A673 (cell line): ENCODE results near the gene CTF1.

Experiments used
- EZH2 ChIP-seq: fragments of 200-600 bp; sonication (generic); IDR thresholded peaks from 2 replicates; pipeline ENCODE4 v1.6.1; 2017; ENCODE audit warnings: borderline replicate concordance, low read depth, mild to moderate bottlenecking, mixed read lengths, antibody characterized with exemption, low read length; ENCODE audit not compliant: poor library complexity, severe bottlenecking
- TF ChIP-seq, protein P1 (sequence below): fragments of 300-800, 200-600 bp; sonication (generic); conservative IDR thresholded peaks from 2 replicates; pipeline ENCODE4 v1.5.1; 2017; ENCODE audit warnings: low read depth, mild to moderate bottlenecking, antibody characterized with exemption, low read length, moderate library complexity, mixed read lengths

DNA sequence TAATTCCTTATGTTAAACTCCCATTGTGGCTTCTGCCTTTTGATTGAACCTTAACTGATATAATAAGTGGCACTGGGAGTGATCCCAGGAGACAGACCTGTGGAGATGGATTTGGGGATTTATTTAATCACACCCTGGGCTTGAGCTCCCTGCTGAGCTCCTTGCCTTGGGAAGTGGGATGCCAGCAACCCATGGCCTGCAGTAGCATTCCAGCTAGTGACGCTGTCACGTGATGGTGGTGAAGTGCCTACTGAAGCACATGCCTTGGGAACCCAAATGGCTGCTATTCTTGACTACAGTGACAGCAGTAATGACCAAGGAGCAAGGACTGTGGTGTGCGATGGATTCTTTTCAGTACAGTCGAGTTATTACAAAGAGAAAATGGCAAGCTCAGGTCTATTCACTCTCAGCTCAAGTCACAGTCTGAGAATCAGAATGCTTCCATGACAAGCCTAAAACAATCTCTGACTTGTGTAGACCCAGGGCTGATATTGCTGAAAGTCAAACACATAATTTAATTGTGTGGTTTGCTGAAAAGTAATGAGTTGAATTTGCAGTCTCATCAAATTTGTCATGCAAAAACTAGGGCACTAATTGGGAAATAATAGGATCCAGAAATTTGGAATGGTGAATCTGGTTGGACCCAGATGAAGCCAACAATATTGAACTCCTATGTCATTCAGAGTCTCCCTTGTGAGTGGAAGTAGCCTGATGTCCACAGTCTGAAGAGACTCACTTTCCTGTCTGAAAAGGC, 49.6 kb upstream of the CTF1 start:
- TF ChIP-seq, protein P1, sequence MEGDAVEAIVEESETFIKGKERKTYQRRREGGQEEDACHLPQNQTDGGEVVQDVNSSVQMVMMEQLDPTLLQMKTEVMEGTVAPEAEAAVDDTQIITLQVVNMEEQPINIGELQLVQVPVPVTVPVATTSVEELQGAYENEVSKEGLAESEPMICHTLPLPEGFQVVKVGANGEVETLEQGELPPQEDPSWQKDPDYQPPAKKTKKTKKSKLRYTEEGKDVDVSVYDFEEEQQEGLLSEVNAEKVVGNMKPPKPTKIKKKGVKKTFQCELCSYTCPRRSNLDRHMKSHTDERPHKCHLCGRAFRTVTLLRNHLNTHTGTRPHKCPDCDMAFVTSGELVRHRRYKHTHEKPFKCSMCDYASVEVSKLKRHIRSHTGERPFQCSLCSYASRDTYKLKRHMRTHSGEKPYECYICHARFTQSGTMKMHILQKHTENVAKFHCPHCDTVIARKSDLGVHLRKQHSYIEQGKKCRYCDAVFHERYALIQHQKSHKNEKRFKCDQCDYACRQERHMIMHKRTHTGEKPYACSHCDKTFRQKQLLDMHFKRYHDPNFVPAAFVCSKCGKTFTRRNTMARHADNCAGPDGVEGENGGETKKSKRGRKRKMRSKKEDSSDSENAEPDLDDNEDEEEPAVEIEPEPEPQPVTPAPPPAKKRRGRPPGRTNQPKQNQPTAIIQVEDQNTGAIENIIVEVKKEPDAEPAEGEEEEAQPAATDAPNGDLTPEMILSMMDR, result no peak
- no peak for TF ChIP-seq EZH2
